Activated CD8-positive, alpha-beta memory T cell treated with anti-CD3 and anti-CD28 coated beads, Interleukin-2, amount 50 U/mL, for 1 hour (primary cell): ENCODE measurements around the gene FCGBP.
"Not testable (repeated sequence)": the region's sequence is repeated elsewhere in the genome, so short reads cannot be mapped to it uniquely, and the experiment has no call there.

Experiments used
- DNase-seq: peaks from one replicate; pipeline ENCODE4 v3.0.0-alpha.2; 2020; ENCODE audit errors: extremely low read depth

FCGBP gene

GRCh38 chr19:39934584-39935363 is at the start of gene FCGBP:
Gene FCGBP, minus strand, starts transcription at chr19:39934634.
- DNase-seq: no peak

GRCh38 chr19:39983695-39984300 is 49.4 kb upstream of the FCGBP start:
- DNase-seq: no peak

GRCh38 chr19:39982883-39983282 is 48.4 kb upstream of the FCGBP start:
- no peak for DNase-seq

GRCh38 chr19:39974377-39975155 is 40.1 kb upstream of the FCGBP start:
- no peak for DNase-seq

- no peak for DNase-seq
Measured at GRCh38 chr19:39971380-39972035, 37.1 kb upstream of the FCGBP start.

GRCh38 chr19:39970675-39971379 is 36.4 kb upstream of the FCGBP start, which contains the start of gene PSMC4:
Gene PSMC4, plus strand, starts transcription at chr19:39971165. Its CDS starts 38 bp downstream, at chr19:39971203.
- DNase-seq: peak; percentile 95

GRCh38 chr19:39970425-39970674 is 35.9 kb upstream of the FCGBP start:
- DNase-seq: no peak

GRCh38 chr19:39969681-39970424 is 35.4 kb upstream of the FCGBP start:
- DNase-seq: no peak

GRCh38 chr19:39969266-39969665 is 34.8 kb upstream of the FCGBP start:
- no peak for DNase-seq

GRCh38 chr19:39968789-39969188 is 34.4 kb upstream of the FCGBP start:
- DNase-seq: no peak

GRCh38 chr19:39967561-39967960 is 33.1 kb upstream of the FCGBP start:
- DNase-seq: no peak

GRCh38 chr19:39966617-39967016 is 32.2 kb upstream of the FCGBP start:
- DNase-seq: no peak

GRCh38 chr19:39963898-39964297 is 29.5 kb upstream of the FCGBP start:
- DNase-seq: no peak

- DNase-seq: not testable (repeated sequence)
Measured at GRCh38 chr19:39959407-39959806, 25.0 kb upstream of the FCGBP start.

- DNase-seq: not testable (repeated sequence)
Measured at GRCh38 chr19:39958942-39959341, 24.5 kb upstream of the FCGBP start.

GRCh38 chr19:39957886-39958285 is 23.5 kb upstream of the FCGBP start:
- DNase-seq: not testable (repeated sequence)

- no peak for DNase-seq
Measured at GRCh38 chr19:39953915-39954314, 19.5 kb upstream of the FCGBP start.

GRCh38 chr19:39951686-39952085 is 17.3 kb upstream of the FCGBP start:
- no peak for DNase-seq

GRCh38 chr19:39951065-39951650 is 16.7 kb upstream of the FCGBP start:
- no peak for DNase-seq

GRCh38 chr19:39949026-39949747 is 14.8 kb upstream of the FCGBP start:
- DNase-seq: no peak
